RWPE1 (cell line): ENCODE results near the gene FDXR.

Experiments used
- CTCF ChIA-PET: fragments of 350-600 bp; sonication (Branson Sonifier 250); formaldehyde crosslinking; extraction: SDS; loops from one replicate; lab custom pipeline; 2021; lab: Yijun Ruan, JAX
- POLR2A ChIA-PET: fragments of 400-600 bp; formaldehyde crosslinking; extraction: SDS; loops from one replicate; lab custom pipeline; 2020; ENCODE audit warnings: antibody characterized with exemption; ENCODE audit not compliant: low non-redundant PET; lab: Yijun Ruan, JAX
- DNase-seq: peaks from one replicate; pipeline ENCODE4 v3.0.0; 2012; ENCODE audit warnings: low spot score
- H3K27ac ChIP-seq: fragments of 450-650 bp; 2 replicates; pipeline ENCODE4 v1.5.1; 2017
- TF ChIP-seq, protein P1 (sequence below): fragments of 450-650 bp; conservative IDR thresholded peaks from 2 replicates; pipeline ENCODE4 v1.5.1; 2017; ENCODE audit warnings: low read depth, mild to moderate bottlenecking

Gene FDXR

DNA sequence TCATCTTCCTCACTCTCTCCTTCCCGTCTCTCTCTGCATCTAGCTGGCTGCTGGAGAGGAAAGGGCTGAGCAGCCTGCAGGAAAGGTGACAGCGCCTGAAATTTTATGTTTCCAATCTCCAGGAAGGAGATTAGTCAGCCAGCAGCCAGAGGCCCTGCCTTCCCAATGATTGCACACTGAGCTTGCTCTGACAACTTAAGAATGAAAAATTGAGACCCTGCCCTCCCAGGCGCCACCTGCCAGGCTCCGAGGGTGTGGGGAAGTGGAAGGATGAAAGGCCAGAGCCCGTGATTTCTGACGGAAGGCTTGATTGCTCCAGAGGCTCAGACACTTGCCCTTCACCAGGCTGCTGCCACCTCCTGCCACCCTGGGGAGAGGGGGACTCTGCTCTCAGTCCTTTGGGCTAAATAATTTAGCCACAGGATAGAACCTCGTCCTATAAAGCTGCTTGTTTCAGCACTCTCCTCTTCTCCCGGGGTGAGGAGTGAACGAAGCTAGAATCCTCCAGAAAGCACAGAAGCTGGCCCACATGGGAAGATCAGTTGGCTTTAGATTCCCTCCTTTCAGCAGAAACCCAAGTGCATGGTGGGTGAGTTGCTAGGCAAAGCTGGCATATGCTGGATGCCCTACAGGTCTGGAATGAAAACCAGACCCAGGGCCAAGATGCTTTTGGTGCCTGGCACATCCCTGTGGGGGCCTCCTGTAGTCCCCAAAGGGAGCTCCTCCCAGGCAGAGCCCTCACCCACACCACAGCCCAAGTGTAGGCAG lies 46.7 kb downstream of the FDXR start:
- no peak for DNase-seq
- H3K27ac ChIP-seq = no peak overlapping the region
- CTCF ChIA-PET = interaction anchor here (0.6 to 0.9 kb wide), 3 partner anchors 25 to 90 kb away, joined by 3 to 4 read pairs (median 3); no protein-coding TSS in a partner anchor
- POLR2A ChIA-PET = no interaction called here
- TF ChIP-seq, protein P1, sequence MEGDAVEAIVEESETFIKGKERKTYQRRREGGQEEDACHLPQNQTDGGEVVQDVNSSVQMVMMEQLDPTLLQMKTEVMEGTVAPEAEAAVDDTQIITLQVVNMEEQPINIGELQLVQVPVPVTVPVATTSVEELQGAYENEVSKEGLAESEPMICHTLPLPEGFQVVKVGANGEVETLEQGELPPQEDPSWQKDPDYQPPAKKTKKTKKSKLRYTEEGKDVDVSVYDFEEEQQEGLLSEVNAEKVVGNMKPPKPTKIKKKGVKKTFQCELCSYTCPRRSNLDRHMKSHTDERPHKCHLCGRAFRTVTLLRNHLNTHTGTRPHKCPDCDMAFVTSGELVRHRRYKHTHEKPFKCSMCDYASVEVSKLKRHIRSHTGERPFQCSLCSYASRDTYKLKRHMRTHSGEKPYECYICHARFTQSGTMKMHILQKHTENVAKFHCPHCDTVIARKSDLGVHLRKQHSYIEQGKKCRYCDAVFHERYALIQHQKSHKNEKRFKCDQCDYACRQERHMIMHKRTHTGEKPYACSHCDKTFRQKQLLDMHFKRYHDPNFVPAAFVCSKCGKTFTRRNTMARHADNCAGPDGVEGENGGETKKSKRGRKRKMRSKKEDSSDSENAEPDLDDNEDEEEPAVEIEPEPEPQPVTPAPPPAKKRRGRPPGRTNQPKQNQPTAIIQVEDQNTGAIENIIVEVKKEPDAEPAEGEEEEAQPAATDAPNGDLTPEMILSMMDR = no peak

DNA sequence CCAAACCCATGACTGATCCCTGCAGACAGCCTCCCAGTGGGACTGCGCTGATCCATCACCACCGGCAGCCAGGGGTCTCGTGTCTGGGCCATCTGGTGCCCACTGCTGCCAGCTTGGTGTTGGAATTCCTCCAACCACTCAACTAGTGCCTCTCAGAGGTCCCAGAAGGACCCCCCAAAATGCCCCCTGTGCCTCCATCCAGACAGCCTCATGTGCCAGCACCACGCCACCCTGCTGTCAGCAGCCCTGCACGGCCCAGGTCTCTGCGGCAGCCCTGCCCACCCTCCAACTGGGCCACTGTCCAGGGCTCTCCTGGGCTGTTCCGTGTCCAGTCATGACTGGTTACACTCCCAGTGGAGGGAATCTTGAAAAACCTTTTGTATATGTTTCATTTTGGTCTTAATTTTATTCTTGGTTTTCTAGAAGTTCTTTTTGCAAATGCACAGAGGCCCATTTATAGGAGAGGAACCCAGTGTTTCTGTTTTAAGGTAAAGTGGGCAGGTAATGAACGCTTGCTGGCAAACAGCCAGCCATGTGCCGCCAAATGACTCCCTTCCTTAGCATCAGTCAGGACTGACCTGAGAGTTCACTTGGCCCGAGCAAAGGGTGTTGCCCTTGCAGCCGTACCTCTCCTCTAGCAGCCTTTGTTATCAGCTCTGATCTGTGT lies 47.7 kb downstream of the FDXR start:
- TF ChIP-seq, protein P1 = no peak
- ChIA-PET CTCF (no interaction called here), POLR2A (no interaction called here)
- no peak overlapping the region for H3K27ac ChIP-seq
- DNase-seq = no peak

DNA sequence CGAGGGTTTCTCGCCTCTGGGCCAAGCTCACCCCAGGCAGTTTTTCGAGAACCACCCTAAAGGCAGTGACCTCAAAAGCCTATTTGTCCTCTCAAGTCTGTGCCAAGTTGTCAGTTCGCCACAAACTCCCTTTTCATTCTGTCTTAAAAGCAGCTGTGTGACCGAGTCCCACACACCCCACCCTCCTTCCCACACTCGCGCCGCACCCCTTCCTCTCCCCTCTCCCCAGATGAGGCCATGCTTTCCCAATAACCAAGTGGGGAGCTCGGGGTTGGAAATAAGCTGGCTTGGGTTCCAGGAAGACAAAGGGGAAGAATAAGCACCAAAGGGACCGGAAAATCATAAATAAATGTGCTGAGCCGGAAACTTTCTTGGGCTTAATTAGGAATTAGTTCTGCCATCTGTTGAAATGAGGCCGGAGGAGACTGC lies 49.8 kb downstream of the FDXR start:
- CTCF ChIA-PET = interaction anchor here (0.6 kb wide), 1 partner anchor 21 kb away, joined by 3 read pairs; no protein-coding TSS in a partner anchor
- DNase-seq = no peak
- POLR2A ChIA-PET = no interaction called here

DNA sequence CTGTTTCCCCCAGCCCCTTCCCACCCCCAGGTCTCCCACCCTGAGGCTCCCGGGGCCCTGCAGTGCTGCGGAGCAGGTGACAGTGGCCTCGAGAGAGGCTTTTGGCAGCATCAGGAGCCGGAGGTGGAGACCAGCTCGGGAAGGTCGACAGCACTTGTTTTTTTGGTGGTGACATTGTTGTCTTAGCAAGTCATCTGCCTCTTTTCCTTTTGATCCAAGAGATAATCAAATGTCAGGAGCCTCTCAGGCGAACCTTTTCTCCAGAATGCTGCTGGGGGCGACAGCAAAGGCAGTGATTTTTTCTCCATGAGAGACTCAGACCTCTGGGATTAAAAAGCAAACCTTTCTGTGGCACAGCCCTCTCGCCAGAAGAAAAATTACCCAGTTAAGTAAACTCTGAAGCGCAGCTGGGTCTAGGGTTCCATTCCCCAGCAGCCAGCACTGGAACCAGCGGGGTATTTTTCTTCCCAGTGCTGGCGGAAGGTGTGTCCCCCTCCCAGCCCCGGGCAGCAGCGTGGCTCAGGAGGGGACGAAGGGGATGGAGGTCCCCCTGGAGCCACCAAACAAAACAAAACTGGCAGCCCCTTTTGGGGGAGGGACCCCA lies 50.4 kb downstream of the FDXR start:
- POLR2A ChIA-PET = no interaction called here
- H3K27ac ChIP-seq = no peak overlapping the region
- DNase-seq = no peak
- CTCF ChIA-PET = interaction anchor here (0.6 kb wide), 1 partner anchor 21 kb away, joined by 3 read pairs; no protein-coding TSS in a partner anchor
- TF ChIP-seq, protein P1 = no peak

More for the DNA sequence above, 49.8 kb downstream of the FDXR start:
- TF ChIP-seq, protein P1 = no peak
- no peak overlapping the region for H3K27ac ChIP-seq

DNA sequence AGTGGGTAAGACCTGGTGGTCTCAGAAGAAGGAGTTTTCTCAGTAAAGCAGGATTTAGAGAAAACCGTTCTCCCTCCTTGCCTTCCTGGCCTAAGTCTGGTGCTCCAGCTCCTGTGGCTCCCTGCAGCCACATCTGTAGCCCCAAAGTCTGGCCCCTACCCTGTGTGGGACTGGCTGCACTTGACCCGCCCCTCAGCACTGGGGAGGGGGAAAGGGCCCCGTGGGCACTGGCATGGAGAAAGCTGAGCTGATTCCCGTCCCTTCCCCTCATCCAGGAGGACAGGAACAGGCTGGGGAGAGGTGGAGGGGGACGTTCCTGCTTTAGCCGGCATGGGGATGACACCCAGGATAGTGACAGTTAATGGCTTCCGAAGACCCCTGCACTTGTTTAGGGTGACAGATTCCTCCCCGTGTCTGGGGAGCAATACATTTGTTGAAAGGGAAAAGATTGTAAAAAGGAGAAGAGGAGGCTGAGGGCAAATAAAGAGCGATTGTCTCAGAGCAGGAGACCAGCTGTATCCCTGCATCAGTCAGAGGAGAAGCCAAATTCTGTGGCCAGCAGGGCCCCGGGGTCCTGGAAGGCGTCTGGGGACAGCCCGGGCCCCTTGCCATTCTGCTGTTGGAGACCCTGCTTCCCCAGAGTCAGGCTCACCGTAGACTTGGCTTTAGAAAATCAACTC lies 51.0 kb downstream of the FDXR start:
- ChIA-PET CTCF (interaction anchor here (1.3 kb wide), 1 partner anchor 30 kb away, joined by 3 read pairs; no protein-coding TSS in a partner anchor), POLR2A (no interaction called here)
- no peak for DNase-seq
- TF ChIP-seq, protein P1 = no peak
- H3K27ac ChIP-seq = no peak overlapping the region
